RWPE1 (cell line): Measurements from ENCODE around the gene TMEM139.

Source experiments
- CTCF ChIA-PET: fragments of 350-600 bp; sonication (Branson Sonifier 250); formaldehyde crosslinking; extraction: SDS; loops from one replicate; lab custom pipeline; 2021; lab: Yijun Ruan, JAX
- POLR2A ChIA-PET: fragments of 400-600 bp; formaldehyde crosslinking; extraction: SDS; loops from one replicate; lab custom pipeline; 2020; ENCODE audit warnings: antibody characterized with exemption; ENCODE audit not compliant: low non-redundant PET; lab: Yijun Ruan, JAX
- DNase-seq: peaks from one replicate; pipeline ENCODE4 v3.0.0; 2012; ENCODE audit warnings: low spot score
- H3K27ac ChIP-seq: fragments of 450-650 bp; 2 replicates; pipeline ENCODE4 v1.5.1; 2017
- TF ChIP-seq, protein P1 (sequence below): fragments of 450-650 bp; conservative IDR thresholded peaks from 2 replicates; pipeline ENCODE4 v1.5.1; 2017; ENCODE audit warnings: low read depth, mild to moderate bottlenecking

TMEM139 gene

DNA sequence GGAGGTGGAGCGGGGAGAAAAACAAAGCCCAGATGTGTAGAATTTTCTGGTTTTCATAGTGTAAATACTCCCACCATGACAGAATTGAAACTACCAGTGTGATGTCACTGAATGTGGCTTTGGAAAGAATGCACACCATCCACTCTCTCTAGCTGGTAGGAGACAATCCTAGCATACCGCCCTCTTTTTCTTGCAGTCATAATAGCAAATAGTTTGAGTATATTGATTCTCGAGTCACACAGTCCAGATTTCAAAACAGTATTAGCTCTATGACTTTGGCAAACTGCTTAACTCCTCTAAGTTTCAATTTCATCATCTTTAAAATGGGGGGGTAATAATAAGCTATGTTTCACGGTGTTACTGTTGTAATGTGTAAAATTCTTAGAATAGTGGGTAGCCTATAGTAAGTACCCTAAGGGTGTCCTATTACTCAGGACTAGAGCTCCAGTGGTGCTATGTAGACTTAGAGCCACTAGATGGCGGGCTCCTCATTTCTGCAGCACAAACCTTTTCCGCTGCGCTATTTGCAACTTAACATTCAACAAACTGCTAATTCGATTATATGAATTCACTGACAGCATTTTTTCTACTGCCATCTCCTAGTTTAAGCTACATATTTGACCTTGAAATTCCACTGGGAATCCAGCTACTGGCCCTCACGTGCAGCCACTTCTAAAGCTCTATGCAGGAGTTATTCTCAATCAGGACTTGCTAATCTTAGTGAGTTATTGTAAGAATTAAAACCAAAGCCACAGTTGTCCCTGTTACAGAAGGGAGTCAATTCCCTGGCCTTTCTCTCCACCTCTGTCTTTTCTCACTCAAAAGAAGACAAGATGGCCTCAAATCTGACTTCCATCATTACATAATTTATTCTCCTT lies 44.2 kb upstream of the TMEM139 start:
- ChIA-PET POLR2A (no interaction called here), CTCF (interaction anchor here (0.5 to 1.3 kb wide), 11 partner anchors 16 to 493 kb away, joined by 3 to 11 read pairs (median 4); partner anchors contain the start of genes EPHA1 and GSTK1)
- H3K27ac ChIP-seq, result no peak overlapping the region

DNA sequence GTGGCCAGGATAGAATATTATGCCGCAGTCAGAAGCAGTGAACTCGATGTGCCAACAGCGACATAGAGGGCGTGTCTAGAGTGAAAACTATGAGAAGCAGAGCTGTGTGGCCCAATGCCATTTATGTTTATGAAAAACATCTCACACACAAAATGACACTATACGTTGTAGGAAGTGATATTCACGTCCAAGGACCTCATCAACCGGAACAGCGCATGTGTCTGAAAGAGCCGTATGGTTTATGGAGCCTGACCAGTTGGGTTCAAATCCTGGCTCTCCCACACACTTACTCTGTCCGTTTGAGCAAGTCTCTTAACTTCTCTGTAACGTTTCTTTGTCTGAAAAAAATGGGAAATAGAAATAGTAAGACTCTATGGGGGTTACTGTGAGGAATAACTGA lies 42.5 kb upstream of the TMEM139 start:
- POLR2A ChIA-PET, result no interaction called here
- H3K27ac ChIP-seq, result no peak overlapping the region
- CTCF ChIA-PET, result no interaction called here
- no peak for DNase-seq
- TF ChIP-seq, protein P1, sequence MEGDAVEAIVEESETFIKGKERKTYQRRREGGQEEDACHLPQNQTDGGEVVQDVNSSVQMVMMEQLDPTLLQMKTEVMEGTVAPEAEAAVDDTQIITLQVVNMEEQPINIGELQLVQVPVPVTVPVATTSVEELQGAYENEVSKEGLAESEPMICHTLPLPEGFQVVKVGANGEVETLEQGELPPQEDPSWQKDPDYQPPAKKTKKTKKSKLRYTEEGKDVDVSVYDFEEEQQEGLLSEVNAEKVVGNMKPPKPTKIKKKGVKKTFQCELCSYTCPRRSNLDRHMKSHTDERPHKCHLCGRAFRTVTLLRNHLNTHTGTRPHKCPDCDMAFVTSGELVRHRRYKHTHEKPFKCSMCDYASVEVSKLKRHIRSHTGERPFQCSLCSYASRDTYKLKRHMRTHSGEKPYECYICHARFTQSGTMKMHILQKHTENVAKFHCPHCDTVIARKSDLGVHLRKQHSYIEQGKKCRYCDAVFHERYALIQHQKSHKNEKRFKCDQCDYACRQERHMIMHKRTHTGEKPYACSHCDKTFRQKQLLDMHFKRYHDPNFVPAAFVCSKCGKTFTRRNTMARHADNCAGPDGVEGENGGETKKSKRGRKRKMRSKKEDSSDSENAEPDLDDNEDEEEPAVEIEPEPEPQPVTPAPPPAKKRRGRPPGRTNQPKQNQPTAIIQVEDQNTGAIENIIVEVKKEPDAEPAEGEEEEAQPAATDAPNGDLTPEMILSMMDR, result no peak

More for the DNA sequence above, 44.2 kb upstream of the TMEM139 start:
- DNase-seq, result peak; percentile 37
- TF ChIP-seq, protein P1, result peak; percentile 98

DNA sequence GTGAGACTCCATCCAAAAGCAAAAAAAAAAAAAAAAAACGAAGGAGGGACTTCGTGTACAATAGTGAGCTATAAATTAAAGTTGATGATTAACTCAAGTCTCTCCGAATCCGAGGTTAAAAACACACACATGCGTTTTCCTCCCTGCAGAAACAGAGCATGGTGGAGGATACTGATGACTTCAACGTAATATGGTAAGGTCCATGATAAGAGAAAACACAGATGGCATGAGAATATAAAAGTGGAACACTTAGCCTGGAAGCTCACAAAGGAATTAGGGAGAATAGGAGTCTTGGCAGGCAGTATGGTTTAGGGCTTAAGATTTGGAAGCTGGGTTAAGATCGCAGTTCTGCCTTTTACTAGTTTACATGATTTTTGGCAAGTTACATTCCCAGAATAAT lies 41.6 kb upstream of the TMEM139 start:
- TF ChIP-seq, protein P1, result no peak
- POLR2A ChIA-PET, result no interaction called here
- DNase-seq, result no peak

DNA sequence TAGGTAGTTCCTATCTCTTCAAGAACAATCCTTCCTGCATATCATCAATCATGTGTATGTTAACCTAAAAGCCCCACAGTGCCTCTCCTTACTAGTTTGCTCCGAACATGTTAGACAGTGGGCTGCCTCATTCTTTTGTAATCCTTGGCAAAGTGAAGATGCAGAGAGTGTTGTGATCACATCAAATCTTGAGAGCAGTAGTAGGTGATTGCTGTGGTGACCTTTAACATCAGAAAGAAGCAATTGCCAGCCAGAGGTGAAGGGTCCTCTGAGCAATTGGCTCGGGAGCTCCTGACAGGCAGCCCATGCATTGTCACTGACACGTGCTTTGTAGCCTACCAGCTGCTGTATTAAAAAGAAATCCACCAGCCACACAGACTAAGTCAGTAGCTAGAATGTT lies 41.1 kb upstream of the TMEM139 start:
- CTCF ChIA-PET, result no interaction called here
- TF ChIP-seq, protein P1, result no peak
- H3K27ac ChIP-seq, result no peak overlapping the region
- DNase-seq, result no peak
- POLR2A ChIA-PET, result no interaction called here

More for the DNA sequence above, 41.6 kb upstream of the TMEM139 start:
- CTCF ChIA-PET, result no interaction called here
- no peak overlapping the region for H3K27ac ChIP-seq

DNA sequence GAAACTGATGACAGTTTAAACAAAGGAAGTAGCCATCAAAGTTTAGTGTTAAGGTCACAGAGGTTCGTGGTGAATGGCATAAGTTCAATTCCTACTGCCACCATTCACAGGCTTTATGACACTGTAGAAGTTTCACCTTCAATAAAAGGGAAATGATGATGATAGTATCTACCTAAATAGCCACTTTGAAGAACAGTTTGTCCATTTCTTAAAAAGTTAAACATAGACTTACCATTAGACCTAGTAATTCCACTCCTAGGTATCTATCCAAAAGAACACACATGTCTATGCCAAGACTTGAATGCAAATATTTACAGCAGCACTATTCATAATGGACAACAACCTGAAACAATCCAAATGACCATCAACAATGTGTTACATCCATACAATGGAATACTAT lies 40.4 kb upstream of the TMEM139 start:
- POLR2A ChIA-PET, result no interaction called here
- CTCF ChIA-PET, result interaction anchor here (0.6 kb wide), 1 partner anchor 29 kb away, joined by 5 read pairs; no protein-coding TSS in a partner anchor
- TF ChIP-seq, protein P1, result no peak
- no peak overlapping the region for H3K27ac ChIP-seq
- DNase-seq, result no peak

DNA sequence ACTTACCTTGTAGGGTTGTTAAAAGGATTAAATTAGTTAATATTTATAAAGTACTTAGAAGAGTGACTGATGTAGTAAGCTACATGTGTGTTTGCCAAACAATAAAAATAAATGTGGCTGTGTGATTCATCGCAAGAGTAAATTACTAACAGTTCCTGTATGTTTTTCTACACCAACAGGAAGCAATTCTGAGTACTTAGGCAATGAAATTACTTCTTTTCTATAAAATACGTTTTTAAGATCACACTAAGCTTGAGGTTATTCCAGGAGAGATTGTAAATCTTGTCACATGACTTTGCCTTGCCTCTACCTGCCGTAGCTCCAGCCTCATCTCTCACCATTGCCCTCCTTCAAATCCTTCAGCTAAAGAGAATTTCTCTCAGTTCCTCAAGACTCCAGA lies 39.6 kb upstream of the TMEM139 start:
- POLR2A ChIA-PET, result no interaction called here
- CTCF ChIA-PET, result interaction anchor here (0.6 to 1.0 kb wide), 2 partner anchors 28 to 30 kb away, joined by 3 to 5 read pairs; no protein-coding TSS in a partner anchor

More for the DNA sequence above, 39.6 kb upstream of the TMEM139 start:
- H3K27ac ChIP-seq, result no peak overlapping the region
- DNase-seq, result no peak
- TF ChIP-seq, protein P1, result no peak
